ENCODE results near the gene FIP1L1.
"Not testable (repeated sequence)": the region's sequence is repeated elsewhere in the genome, so short reads cannot be mapped to it uniquely, and the experiment has no call there.

FIP1L1 gene

GRCh38 chr4:53465891-53466290 lies 88.5 kb downstream of the FIP1L1 start:
- no peak for DNase-seq (ENCODE audit: low read depth in 2 of 3, low spot score in 2 of 3)

GRCh38 chr4:53466576-53466975 lies 89.1 kb downstream of the FIP1L1 start:
- not testable (repeated sequence) for DNase-seq (ENCODE audit: low read depth in 2 of 3, low spot score in 2 of 3)

GRCh38 chr4:53476232-53477037 lies 99.0 kb downstream of the FIP1L1 start:
- no peak for DNase-seq (ENCODE audit: low read depth in 2 of 3, low spot score in 2 of 3)

GRCh38 chr4:53477038-53477565 lies 99.7 kb downstream of the FIP1L1 start:
- no peak for DNase-seq (ENCODE audit: low read depth in 2 of 3, low spot score in 2 of 3)

- DNase-seq (ENCODE audit: low read depth in 2 of 3, low spot score in 2 of 3) = no peak
Observed at GRCh38 chr4:53477636-53478035, 100.2 kb downstream of the FIP1L1 start.

GRCh38 chr4:53478671-53479456 lies 101.4 kb downstream of the FIP1L1 start:
- no peak for DNase-seq (ENCODE audit: low read depth in 2 of 3, low spot score in 2 of 3)

- no peak for DNase-seq (ENCODE audit: low read depth in 2 of 3, low spot score in 2 of 3)
Observed at GRCh38 chr4:53479736-53480525, 102.5 kb downstream of the FIP1L1 start.

- DNase-seq (ENCODE audit: low read depth in 2 of 3, low spot score in 2 of 3) = no peak
Observed at GRCh38 chr4:53480909-53481308, 103.5 kb downstream of the FIP1L1 start.

GRCh38 chr4:53481586-53481985 lies 104.1 kb downstream of the FIP1L1 start:
- DNase-seq (ENCODE audit: low read depth in 2 of 3, low spot score in 2 of 3) = no peak

- no peak for DNase-seq (ENCODE audit: low read depth in 2 of 3, low spot score in 2 of 3)
Observed at GRCh38 chr4:53483250-53483649, 105.8 kb downstream of the FIP1L1 start.

GRCh38 chr4:53484911-53485657 lies 107.6 kb downstream of the FIP1L1 start:
- DNase-seq (ENCODE audit: low read depth in 2 of 3, low spot score in 2 of 3) = no peak

GRCh38 chr4:53485658-53486040 lies 108.2 kb downstream of the FIP1L1 start:
- DNase-seq (ENCODE audit: low read depth in 2 of 3, low spot score in 2 of 3) = no peak

GRCh38 chr4:53487766-53488165 lies 110.3 kb downstream of the FIP1L1 start:
- no peak for DNase-seq (ENCODE audit: low read depth in 2 of 3, low spot score in 2 of 3)

- DNase-seq (ENCODE audit: low read depth in 2 of 3, low spot score in 2 of 3) = no peak
Observed at GRCh38 chr4:53489279-53489889, 111.9 kb downstream of the FIP1L1 start.

GRCh38 chr4:53490161-53490956 lies 112.9 kb downstream of the FIP1L1 start:
- no peak for DNase-seq (ENCODE audit: low read depth in 2 of 3, low spot score in 2 of 3)

- DNase-seq (ENCODE audit: low read depth in 2 of 3, low spot score in 2 of 3) = no peak
Observed at GRCh38 chr4:53490965-53491622, 113.7 kb downstream of the FIP1L1 start.

GRCh38 chr4:53494851-53495250 lies 117.4 kb downstream of the FIP1L1 start:
- no peak for DNase-seq (ENCODE audit: low read depth in 2 of 3, low spot score in 2 of 3)

- DNase-seq (ENCODE audit: low read depth in 2 of 3, low spot score in 2 of 3) = no peak
Observed at GRCh38 chr4:53497487-53498244, 120.2 kb downstream of the FIP1L1 start.
